NCI-H82 treated with DMSO at 0.1 percent for 48 hours (cell line): ENCODE results near the gene FERMT2.

Source experiments
- DNase-seq: peaks from one replicate; lab custom pipeline; 2025; ENCODE audit not compliant: unreplicated experiment; lab: John Stamatoyannopoulos, UW

The FERMT2 gene

DNA sequence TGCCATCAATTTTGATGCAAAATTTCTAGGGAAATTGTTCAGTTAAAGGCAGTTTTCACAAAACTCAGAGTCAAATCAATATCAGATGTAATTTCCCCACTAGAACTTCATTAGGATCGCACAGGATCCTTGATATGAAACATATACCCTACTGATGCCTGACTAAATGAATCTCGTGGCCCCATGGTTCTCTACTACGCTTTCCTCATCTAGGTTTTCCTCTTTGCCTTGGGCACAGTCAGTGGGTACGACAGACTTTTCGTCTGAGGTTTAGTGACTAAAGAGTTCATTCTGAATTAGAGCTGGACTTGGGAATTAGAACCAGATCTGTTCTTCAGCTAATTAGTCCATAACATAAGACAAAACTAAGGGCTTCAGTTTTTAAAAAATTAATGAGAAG is 117.0 kb downstream of the FERMT2 start:
- no peak for DNase-seq

DNA sequence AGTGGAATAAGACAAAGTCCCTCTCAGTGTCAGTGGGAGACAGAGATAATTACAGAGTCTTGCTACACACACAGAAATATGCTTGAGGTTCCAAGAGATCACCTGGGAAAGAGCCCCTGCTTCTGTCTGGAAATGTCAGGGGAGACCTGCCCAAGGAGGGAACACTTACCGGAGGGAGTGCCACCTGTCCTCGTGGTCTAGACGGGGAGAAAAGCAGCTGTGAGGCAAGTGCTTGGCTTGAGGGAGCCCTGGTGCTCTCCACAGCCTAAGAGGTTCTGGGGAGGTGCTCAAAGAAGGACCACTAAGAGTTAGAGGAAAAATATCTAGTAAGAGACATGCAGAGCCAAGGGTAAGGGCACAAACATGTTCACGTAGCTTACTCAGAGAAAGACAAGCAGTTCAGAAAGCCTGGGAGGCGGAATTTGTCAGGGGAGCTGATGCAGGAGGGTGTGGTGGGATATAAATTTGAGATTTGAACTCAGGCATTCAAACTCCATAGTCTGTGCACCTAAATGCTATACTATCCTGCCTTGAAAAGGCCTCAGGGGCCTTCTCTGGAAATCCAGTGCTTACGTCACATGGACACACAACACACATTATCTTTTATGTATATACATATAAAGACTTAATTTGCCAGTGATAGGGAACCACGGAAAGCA is 121.2 kb downstream of the FERMT2 start:
- no peak for DNase-seq

DNA sequence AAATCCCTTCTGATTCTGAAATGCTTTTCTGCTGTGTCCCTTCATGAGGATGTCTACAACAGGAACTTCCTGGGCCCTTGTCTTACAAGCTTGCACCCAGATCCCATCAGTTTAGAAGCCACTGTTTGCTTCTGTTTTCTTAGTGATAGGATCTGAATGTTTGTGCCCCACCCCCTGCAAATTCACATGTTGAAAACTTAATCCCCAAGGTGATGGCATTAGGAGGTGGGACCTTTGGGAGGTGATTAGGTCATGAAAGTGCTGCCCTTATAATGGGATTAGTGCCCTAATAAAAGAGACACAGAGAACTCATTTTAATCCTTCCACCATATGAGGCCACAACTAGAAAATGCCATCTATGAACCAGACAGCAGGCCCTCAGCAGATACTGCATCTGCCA is 123.4 kb downstream of the FERMT2 start:
- DNase-seq = peak; percentile 88

DNA sequence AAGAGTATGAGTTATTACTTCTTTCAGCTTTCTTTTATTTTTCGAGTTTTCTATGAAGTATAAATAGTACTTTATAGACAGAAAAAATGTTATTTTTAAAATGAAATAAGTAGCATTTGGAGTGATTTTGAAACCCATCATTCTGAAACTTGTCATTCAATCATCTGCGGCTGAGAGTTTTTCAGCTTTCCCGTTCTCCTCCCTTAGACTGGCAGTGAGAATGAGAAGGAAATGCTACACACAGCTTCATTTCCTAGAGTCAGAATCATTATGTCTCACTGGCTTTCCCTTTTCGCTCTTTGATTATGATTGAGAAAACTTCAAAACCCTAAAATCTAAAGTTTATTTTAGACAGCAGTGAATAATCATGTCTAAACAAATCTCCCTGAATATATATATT is 125.8 kb downstream of the FERMT2 start:
- DNase-seq = no peak

DNA sequence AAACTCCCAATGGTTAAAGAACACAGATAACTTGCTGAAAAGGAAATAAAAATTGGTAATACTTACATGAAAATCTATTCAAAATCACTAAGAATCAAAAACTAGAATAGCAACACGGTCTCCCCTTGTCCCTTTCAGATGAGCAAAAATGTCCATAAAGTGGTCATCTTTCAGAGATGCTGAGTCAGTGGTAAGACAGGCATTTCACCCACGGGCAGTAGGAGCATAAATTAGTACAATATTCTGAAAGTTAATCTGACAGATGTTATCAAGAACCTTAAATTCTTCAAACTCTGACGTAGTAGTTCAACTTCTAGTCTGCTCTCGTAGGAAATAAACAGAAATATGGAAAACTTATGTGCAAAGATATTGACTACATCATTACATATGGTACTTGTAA is 126.4 kb downstream of the FERMT2 start:
- DNase-seq = no peak

DNA sequence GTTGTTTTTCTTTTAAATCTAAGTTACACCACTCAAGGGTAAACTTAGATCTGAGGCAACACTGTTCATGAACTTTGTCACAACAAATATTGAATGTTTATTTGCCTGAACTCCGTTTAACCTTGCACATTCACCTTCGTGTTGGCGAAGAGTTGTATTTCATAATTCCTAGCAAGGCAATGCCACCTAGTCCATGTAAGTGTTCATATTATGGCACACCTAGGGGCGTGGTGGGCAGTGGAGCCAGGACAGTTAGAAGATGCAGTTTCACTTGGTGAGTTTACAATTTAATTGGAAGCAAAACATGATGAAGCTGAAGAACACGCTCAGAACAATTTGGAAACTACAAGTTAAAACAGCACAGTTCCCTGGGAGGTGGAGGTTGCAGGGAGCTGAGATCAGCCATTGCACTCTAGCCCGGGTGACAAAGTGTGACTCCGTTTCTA is 129.0 kb downstream of the FERMT2 start:
- no peak for DNase-seq

DNA sequence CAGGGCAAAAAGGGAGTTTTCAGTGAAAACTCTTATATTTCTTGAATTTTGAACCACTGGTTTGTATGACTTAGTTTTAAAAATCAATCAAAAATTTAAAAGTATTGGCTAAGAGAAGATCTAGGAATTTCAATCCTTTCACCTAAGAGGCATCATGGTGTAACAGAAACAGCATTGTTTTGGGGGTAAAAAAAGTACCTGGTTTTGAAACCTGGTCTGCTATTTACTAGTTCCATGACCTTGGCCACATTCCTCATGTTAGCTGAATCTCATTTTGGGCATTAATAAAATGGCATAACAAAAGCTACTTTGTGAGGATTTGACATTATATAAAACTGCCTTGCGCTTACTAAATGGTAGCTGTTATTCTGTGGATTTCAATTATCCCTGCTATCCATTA is 142.7 kb downstream of the FERMT2 start:
- no peak for DNase-seq
